Left lobe of liver (tissue), 2 donors: ENCODE data around the gene SFMBT2. TPM values are rescaled to one million over a fixed set of nuclear protein-coding genes. Genes with fewer than 3 reads are reported as not detected.

Source experiments
- ATAC-seq: fragments of 200-7000 bp; cut with Tn5 transposase; one replicate; pipeline ENCODE4 v1.9.1; 2020; ENCODE audit warnings: mild to moderate bottlenecking, moderate library complexity
- DNase-seq: peaks from one replicate; pipeline ENCODE4 v3.0.0-alpha.2; 2020; ENCODE audit warnings: low spot score
- total RNA-seq: library from RNA; stranded (reverse); gene quantifications from one replicate; pipeline ENCODE4 v1.2.1, GENCODE V29; 2021
- donor health status: DM: no; HTN: no; CAD: no; lungs with moderate emphysema.
- donor health status: DM: no; HTN: yes; CAD: no.

Gene SFMBT2
- total RNA-seq, 1 donor from 2014 or later: 1.1 TPM

DNA sequence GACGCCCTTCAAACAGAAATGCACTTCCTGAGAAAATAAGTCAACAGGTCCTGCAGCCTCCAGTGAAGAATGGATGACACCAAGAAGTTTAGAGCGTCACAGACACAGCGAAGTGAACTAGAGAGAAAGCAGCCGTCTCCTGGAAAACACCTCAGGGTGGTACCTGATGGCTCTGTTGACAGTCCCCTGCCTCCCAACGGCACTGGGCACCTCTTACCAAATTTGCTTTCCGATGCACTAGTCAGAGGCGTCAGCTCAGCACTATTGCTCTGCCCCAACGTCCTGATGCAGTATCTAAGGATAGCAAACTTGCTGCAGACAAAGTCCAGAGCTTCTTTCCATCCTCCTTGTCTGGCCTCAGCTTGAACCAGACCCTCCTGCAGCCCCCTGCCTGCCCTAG is 38.3 kb downstream of the SFMBT2 start:
- no peak for DNase-seq
- no peak for ATAC-seq

DNA sequence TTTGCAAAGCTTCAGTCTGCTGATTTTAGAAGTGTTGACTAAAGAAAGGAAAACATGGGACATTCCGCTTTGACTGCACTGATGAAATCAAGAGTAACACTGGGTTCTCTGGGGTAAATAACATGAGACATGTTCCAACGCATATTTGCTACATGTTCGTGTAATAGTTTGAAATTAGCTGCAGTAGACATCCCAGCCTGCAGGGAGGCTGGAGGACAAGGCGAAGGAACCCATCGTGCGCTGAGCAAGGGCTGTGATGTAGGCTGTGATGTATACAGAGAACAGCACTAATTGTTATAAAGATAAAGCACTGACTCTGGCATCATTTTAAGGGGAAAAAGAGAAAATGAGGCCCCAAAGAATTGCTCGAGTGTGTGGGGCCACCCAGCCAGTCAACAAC is 40.3 kb downstream of the SFMBT2 start:
- ATAC-seq (no peak), DNase-seq (no peak)

DNA sequence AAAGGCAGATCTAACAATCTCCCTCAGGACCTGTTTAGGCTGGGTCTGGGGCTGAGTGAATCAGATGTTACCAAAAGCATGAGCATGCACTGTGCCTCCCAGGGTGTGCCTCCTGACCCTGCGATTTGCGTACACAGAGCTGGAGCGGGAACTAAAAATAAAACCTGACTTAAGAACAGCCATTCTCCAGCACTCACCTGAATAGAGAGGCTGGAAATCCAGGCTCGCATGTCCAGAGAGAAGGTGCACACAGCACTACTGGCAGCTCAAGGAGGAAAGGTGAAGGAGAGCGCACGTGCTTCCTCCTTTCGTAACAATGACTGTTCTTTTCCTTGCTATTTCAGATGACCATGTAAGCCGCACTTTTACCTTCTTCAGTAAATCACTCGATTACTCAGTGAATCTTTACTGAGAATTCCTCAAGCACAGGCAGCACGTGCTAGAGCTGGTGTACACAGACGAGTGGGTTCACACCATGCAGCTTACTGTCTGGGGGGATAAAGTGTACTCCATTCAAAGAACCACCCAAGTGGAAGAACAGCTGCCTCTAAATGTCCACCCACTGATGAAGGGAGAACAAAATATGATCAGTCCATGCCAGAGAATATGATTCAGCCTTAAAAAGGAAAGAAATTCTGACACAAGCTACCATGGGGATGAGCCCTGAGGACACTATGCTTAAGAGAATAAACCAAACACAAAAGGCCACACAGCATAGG is 45.6 kb downstream of the SFMBT2 start:
- DNase-seq: no peak
- no peak for ATAC-seq

DNA sequence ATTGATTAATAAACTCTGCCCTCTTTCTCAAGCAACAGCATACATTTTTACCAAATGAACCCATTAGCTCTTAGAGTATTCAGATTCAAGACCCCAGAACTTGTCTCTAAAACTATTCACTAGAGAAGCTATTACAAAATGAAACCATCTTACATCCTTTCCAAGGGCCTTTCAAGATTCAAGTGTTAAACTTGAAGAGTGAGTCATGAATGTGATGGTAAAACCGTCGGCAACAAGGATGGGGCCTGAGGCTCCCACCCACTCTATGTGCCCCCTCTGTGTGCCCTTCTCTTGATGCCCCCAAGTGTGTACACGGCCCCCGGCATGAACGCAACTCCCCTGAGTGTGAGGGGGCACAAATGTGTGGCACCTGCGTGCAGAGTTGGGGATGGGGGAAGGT is 46.4 kb downstream of the SFMBT2 start:
- DNase-seq (no peak), ATAC-seq (no peak)

DNA sequence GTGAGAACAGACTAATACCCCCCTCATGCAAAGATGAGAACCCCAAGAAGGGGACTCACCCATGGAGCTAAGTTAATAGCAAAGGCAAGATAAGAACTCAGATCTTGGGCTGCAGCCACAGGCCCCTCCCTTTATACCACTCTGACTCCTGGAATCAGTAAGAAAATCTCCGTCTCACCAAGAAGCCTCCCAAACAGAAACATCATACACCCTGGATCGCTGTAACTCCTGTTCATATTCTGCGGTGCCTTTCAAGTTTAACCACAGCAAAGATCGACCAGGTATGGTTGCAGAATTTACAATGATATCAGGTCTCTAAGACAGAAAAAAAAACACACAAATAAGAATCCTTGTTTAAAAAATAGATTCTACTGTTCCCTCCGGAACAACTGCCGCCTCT is 47.1 kb downstream of the SFMBT2 start:
- ATAC-seq (no peak), DNase-seq (no peak)

DNA sequence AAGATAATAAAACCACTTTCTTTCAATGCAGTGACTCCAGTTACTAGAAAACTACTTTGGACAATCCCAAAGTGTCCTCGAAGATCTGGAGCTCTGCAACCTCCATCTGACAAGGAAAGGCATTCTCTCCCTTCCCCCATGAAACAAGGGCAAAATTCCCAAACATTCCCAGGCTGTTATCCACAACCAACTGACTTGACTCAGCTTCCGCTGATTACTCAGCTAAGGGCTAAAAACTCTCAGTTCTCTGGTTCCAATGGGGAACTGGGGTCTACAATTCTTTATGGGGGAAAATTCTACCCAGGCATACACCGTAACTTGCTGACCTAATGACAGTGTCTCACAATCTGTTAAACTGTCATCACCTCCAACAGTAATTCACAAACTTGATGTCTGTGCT is 48.4 kb downstream of the SFMBT2 start:
- DNase-seq (no peak), ATAC-seq (no peak)

DNA sequence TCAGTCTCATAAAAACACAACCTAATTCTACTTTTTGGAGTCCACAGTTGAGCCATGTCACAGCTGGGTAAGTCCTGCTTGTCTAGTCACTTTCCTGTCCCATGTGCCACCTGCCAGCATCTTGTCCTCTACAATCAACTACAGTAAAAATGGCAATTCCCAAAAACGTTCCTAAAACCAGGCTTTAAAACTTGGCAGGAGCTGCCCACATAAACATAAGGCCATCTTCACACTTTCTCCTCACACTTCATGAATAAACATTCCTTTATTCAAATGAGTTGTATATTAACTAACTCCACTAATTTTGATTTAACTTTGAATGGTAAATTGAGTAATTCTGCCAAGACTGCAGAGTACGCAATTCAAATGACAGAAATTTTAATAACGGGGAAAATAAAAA is 49.5 kb downstream of the SFMBT2 start:
- DNase-seq: no peak
- no peak for ATAC-seq

DNA sequence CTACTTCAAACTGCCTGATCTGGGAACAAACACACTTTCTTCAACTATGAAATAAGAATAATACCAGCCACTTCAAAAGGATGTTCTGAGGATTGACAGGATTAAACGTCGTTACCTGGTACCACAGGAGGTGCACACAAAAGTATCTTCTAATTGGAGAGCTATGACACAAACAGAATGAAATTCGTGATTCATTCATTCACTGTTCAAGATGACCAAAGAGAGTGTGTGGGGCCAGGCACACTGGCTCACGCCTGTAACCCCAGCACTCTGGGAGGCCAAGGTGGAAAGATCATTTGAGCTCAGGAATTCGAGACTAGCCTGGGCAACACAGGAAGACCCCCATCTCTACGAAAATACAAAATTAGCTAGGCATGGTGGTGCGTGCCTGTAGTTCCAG is 50.9 kb downstream of the SFMBT2 start:
- no peak for ATAC-seq

DNA sequence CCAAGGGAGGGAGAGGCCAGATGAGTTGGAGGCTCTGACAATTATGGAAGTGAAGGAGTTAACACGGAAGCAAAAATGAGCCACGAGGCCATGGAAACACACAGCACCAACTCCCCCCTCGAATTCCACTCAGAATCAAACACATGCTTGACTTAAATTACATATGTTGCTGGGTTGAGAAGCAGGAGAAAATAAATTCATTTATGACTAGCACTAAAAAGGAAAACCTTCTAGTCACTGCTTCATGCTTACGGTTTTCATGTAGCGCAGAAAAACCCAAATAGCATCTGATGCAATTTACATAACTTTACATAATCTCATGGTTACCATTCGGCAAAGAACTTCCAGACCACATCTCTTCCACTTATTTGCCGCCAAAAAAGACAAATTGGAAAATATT is 51.5 kb downstream of the SFMBT2 start:
- DNase-seq (no peak), ATAC-seq (no peak)

More for the DNA sequence above, 50.9 kb downstream of the SFMBT2 start:
- DNase-seq: no peak

DNA sequence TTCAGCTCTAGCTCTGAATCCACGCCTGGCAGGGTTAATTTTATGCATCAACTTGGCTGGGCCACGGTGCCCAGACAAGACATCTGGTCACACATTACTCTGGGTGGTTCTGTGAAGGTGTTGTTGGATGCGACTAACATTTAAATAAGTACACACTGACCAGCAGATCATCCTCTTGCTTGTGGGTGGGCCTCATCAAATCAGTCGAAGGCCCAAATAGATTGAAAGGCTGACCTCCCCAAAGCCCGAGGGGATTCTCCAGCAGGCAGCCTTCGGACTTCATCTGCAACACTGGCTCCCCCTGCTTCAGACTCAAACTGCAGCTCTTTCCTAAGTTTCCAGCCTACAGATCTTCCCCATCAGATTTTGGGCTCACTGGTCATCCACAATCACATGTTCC is 53.6 kb downstream of the SFMBT2 start:
- DNase-seq: no peak
- ATAC-seq: no peak

DNA sequence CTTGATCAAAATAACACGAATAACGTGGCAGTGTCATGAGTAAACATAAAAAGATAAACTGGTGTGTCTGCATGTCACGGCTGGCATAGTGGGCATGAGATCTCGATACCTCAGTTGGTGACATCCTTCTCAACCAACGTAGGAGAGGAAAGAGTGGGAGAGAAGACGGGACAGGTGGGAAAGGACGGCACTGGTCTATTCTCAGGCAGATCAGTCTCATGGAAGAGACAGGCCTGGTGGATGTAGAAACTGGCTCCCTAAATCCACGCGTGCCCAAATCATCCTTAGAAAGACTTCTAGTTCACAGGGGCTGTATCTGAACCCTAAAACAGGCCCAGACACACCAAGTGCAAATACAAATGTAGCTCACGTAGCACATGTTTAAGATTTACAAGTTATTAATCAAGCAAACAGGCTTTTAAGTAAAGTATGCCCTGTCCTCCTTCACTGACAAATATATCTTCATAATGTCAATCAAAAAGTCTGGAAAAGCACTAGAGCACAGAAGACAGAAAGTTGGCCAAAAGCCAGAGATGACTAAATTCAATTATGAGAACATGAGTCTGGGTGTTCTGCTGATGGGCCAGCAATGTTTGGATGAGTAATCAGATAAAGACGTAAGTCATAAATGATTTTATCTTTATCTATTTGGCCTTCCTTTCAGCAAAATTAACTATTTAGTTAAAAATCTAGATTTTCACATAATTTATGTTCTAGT is 56.3 kb downstream of the SFMBT2 start:
- DNase-seq (no peak), ATAC-seq (no peak)

DNA sequence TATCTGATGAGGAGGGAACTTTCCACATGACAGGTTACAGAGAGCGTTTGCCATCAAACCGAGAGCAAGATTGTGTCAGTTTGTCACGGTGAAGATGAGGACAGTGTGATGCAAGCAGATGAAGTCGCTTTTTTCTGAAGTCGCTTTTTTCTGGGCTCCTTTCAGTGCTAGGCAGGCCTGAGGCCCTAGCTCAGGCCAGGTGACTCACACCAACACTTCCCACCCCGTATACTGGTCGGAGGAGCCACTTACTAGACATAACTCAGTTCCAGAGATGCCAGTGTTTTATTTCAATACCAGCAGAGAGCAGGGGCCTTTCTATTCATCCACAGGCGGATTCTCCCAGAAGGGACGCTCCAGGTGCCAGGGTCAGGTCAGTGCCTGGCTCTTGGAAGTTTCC is 58.9 kb downstream of the SFMBT2 start:
- ATAC-seq (no peak), DNase-seq (no peak)

DNA sequence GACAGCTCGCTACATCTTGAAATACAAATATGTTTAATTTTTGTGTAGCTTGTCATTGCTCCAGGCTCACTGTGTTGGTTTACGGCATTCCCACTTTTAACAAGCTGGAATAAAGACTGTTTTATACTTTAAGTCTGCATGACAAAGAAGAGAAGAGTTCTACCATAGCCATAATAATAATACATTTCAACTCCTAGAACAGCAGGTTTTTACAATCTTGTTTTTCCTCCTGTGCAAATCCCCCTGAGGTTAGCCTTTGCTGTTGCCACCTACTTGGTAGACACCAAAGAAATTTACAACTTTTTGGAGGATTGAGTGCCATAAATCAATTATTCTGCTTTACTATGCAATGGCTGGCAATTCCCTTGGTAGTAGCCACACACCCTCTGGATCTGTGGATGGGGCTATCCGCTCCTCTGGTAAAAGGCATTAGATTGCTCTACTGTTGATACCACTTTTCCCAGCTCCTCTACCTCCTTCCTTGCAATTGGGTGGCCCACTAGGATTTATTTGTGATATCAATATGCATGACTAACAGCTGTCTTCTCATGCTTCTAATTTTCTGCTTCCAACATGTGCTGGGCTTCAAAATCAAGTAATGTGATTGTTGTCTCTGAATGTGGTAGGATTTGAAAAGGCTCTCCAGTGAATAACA is 60.2 kb downstream of the SFMBT2 start:
- ATAC-seq: no peak
- no peak for DNase-seq

DNA sequence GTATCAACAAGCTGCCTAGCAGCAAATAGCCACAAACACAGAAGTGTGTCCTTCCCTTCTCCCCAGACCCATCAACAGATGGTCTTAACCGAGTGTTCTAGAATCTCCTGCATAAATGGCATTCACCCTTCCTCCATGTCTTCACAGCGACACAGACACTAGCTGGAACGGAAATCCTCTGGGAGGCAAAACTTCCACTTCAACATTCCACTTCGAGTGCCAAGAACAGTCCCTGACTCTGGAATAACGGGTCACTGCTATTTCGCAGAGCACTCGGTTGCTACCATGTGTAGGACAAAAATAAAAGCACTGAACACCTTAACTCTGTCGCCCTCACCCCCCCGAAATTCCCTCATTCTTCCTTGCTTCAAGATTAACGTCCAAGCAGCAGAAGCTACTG is 65.1 kb downstream of the SFMBT2 start:
- no peak for DNase-seq
- ATAC-seq: peak; percentile 40

DNA sequence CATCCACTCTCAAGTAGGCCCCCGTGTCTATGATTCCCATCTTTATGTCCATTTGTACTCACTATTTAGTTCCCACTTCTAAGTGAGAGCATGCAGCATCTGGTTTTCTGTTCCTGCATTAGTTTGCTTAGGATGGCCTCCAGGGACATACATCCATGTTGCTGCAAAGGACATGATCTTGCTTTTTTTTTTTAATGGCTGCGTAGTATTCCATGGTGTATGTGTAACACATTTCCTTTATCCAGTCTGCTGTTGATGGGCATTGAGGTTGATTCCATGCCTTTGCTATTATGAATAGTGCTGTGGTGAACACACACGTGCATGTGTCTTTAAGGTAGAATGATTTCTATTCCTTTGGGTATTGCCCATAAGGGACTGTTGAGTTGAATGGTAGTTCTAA is 67.8 kb downstream of the SFMBT2 start:
- ATAC-seq: no peak
- no peak for DNase-seq

DNA sequence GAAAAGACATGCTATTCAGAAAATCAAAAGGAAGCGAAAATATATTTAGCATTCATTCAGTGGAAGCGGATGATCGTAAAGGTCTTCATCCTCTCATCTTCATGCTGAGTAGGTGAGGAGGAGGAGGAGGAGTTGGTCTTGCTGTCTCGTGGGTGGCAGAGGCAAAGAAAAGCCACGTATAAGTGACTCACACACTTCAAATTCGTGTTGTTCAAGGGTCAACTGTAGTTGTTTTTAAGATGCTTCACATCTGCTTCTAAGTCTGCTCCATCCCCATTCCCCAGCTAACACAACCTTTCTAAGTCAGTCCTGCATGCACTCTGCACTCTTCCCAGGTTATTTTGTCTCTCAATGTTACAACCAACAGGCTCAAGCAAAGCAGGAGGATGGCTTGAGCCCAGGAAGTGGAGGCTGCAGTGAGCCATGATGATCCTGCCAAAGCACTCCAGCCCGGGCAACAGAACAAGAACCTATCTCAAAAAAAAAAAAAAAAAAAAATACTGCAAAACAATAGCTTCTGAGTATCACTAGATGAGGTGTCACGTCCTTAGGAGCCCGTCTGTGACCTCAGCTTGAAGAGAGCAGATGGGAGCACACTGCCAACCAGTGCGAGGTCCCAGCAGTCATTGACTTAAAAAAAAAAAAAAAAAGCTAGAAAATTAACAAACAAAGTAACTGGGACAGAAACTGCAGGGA is 70.5 kb downstream of the SFMBT2 start:
- ATAC-seq: peak; percentile 20
- DNase-seq: no peak

DNA sequence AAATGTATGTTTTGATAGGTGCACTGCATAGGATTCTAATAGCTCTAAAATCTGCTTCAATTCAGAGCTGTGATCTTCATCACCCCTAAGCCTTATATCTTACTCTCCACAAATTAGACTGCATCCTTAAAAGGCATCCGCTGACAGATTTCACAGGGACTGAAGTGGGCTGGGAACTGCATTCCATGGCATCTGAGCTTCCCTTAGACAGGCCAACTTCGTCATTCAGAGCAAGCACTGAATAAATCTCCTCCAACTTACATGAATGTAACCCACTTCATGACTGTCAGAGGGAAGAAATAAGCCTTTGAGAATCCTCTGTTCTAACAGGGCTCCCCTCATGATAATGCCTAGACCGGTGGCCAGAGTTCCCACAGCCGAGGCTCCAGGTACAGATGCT is 71.3 kb downstream of the SFMBT2 start:
- ATAC-seq: no peak
- no peak for DNase-seq

DNA sequence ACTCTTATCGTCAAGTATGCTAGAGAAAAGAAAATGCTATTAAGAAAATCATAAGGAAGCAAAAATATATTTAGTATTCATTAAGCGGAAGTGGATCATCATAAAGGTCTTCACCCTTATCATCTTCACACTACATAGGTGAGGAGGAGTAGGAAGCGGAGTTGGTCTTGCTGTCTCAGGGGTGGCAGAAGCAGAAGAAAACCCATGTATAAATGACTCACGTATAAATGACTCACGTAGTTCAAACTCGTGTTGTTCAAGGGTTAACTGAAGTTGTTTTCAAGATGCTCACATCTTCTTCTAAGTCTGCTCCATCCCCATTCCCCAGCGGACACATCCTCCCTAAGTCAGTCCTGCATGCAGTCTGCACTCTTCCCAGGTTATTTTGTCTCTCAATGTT is 72.4 kb downstream of the SFMBT2 start:
- no peak for ATAC-seq
- no peak for DNase-seq

DNA sequence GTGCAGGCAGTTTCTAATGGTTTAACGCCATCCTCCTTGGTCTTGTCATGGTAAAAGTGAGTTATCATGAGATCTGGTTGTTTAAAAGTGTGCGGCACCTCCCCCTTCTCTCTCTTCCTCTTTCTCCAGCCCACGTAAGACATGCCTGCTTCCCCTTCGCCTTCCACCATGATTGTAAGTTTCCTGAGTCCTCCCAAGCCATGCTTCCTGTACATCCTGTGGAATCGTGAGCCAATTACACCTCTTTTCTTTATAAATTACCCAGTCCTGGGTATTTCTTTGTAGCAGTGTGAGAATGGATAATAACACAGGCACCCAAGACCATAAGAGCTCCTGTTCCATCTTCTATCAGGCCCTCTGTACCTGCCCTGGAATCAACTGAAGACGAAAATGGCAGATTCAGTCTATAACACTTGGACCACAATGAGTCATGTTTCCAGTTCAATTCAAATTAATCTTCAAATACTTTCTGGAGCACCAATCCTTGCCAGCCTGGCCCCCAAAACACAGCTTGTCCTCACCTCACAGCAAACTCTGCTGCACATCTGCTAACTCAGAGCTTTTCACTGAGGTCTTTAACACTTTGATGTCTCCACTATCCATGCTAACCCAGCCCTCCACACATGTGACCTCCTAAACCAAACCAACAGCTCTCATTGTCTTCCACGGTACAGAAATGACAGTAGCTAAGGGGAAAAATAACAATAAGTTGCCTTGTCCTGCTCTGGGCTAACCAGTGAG is 73.2 kb downstream of the SFMBT2 start:
- ATAC-seq: no peak
- no peak for DNase-seq

DNA sequence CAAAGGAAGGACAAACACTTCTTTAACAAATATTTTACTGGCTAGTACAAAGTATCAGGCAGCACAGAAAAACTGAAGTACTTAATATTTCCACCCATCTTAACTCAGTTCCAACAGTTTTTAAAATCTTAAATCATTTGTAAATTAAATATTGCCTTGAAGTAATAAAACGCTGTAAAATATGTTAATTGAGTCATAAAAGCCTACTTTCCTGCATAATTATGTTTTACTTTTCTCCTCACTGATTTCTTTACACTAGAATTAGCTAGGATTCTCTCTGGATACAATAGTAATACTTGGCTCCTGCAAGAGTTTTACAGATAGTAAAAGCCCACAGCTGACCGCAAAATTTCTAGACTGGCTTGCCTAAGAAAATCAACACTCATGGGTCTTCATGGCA is 74.9 kb downstream of the SFMBT2 start:
- DNase-seq (no peak), ATAC-seq (no peak)

DNA sequence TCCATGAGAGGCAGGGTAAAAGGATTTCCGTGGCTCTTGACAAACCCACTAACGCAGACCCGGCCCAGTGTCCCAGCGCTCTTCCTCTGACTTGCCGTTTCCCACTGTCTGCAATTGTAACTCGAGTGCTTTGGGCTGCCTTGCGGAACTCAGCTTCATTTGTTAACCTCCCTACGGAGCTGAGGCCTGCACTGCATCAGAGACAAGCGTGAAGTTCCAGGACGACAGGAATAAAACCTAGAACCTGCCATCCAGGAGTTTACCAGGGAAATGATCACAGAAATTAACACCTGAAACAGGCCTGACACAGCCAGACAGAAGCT is 76.2 kb downstream of the SFMBT2 start:
- DNase-seq (no peak), ATAC-seq (no peak)
